HG03439 (cell line): Measurements from ENCODE around the gene SLC44A3.
A peak's percentile ranks its signal among the peaks of the same experiment; 100 is the strongest.

ENCODE experiments used
- ATAC-seq: cut with Tn5 transposase; IDR thresholded peaks from one replicate; pipeline ENCODE4 v1.9.1; 2021; ENCODE audit warnings: mild to moderate bottlenecking, moderate library complexity; ENCODE audit not compliant: unreplicated experiment

Gene SLC44A3

GRCh38 chr1:94819945-94820746 lies at the start of gene SLC44A3:
TSS of gene SLC44A3 (plus strand) at chr1:94820357. CDS start at chr1:94820452, 95 bp downstream.
- ATAC-seq = no peak

- no peak for ATAC-seq
Observed at GRCh38 chr1:94772230-94772641, 47.9 kb upstream of the SLC44A3 start.

GRCh38 chr1:94772845-94773244 lies 47.3 kb upstream of the SLC44A3 start:
- no peak for ATAC-seq

- no peak for ATAC-seq
Observed at GRCh38 chr1:94773296-94773809, 46.8 kb upstream of the SLC44A3 start.

- no peak for ATAC-seq
Observed at GRCh38 chr1:94773931-94774422, 46.2 kb upstream of the SLC44A3 start.

- no peak for ATAC-seq
Observed at GRCh38 chr1:94776474-94776873, 43.7 kb upstream of the SLC44A3 start.

GRCh38 chr1:94777281-94777680 lies 42.9 kb upstream of the SLC44A3 start:
- no peak for ATAC-seq

- ATAC-seq = no peak
Observed at GRCh38 chr1:94778808-94779207, 41.3 kb upstream of the SLC44A3 start.

- no peak for ATAC-seq
Observed at GRCh38 chr1:94783342-94784189, 36.6 kb upstream of the SLC44A3 start.

GRCh38 chr1:94784190-94784515 lies 36.0 kb upstream of the SLC44A3 start:
- ATAC-seq = no peak

GRCh38 chr1:94787691-94788090 lies 32.5 kb upstream of the SLC44A3 start:
- ATAC-seq = no peak

- no peak for ATAC-seq
Observed at GRCh38 chr1:94790246-94790645, 29.9 kb upstream of the SLC44A3 start.

GRCh38 chr1:94790670-94791069 lies 29.5 kb upstream of the SLC44A3 start:
- ATAC-seq = no peak

- ATAC-seq = peak; percentile 78
Observed at GRCh38 chr1:94792473-94793295, 27.5 kb upstream of the SLC44A3 start.

- ATAC-seq = no peak
Observed at GRCh38 chr1:94793296-94793656, 26.9 kb upstream of the SLC44A3 start.

GRCh38 chr1:94795434-94795833 lies 24.7 kb upstream of the SLC44A3 start:
- no peak for ATAC-seq

- no peak for ATAC-seq
Observed at GRCh38 chr1:94796266-94796665, 23.9 kb upstream of the SLC44A3 start.

GRCh38 chr1:94797291-94797690 lies 22.9 kb upstream of the SLC44A3 start:
- ATAC-seq = no peak

GRCh38 chr1:94798054-94798453 lies 22.1 kb upstream of the SLC44A3 start:
- no peak for ATAC-seq

GRCh38 chr1:94798462-94798861 lies 21.7 kb upstream of the SLC44A3 start:
- ATAC-seq = no peak

- ATAC-seq = no peak
Observed at GRCh38 chr1:94799206-94799605, 21.0 kb upstream of the SLC44A3 start.
